Uterus (tissue), 2 donors: ENCODE data around the gene FRMPD4.
"Not testable (repeated sequence)": the region's sequence is repeated elsewhere in the genome, so short reads cannot be mapped to it uniquely, and the experiment has no call there.

Source experiments
- CTCF ChIP-seq, 4 experiments: fragments of 200-600 bp in 2 of 4; fragments of 450-650 bp in 2 of 4; sonication (generic) in 2 of 4; IDR thresholded peaks; one replicate each; pipeline ENCODE4 v1.5.1; 2016 to 2019; ENCODE audit warnings: antibody characterized with exemption in 4 of 4, mild to moderate bottlenecking in 2 of 4, moderate library complexity in 1 of 4
- POLR2A ChIP-seq, 2 donors: fragments of 450-650 bp; IDR thresholded peaks; one replicate each; pipeline ENCODE4 v1.6.1; 2016; ENCODE audit warnings: antibody characterized with exemption in 2 of 2, mild to moderate bottlenecking in 1 of 2, moderate library complexity in 1 of 2

GRCh38 chrX:12542251-12542650 is 404.0 kb downstream of the FRMPD4 start:
- TF ChIP-seq CTCF, POLR2A (IDR thresholded peaks at IDR 0.05): not testable (repeated sequence)
